ENCODE results near the gene PRG3.

PRG3 gene

DNA sequence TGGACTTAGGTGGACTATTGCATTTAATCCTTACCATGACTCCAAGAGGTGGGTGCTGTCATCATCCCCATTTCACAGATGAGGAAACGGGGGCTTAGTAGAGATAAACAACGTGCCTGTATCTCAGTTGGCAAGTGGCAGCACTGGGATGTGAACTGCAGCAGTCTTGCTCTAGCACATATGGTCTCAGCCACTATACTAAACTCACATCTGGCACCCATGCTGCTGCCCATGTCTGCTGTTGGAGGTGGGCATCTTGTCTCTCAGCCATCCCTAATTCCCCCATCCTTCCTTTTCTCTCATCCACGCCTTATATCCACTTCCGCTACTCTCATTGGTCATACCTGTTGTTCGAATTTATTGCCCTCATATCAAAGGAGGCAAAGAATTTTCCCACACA, 3.8 kb downstream of the PRG3 start:
- Histone ChIP-seq H2BK15ac (ENCODE audit: low read length) (no peak overlapping the region), H3K18ac (ENCODE audit: low read length) (no peak overlapping the region), H2AFZ (ENCODE audit: low read length) (no peak overlapping the region), H3K4ac (ENCODE audit: low read length) (no peak overlapping the region), H3K36me3 (replicated peaks in 1 of 2; ENCODE audit: control insufficient read depth in 2 of 2, insufficient read depth in 2 of 2, low read length in 2 of 2) (no peaks in the 10 kb centered on the region), H3K14ac (ENCODE audit: low read length) (no peak overlapping the region), H3K23ac (ENCODE audit: low read depth, low read length, poor library complexity) (no peak overlapping the region), H2BK120ac (ENCODE audit: low read depth, low read length) (no peak overlapping the region), H3K79me1 (ENCODE audit: low read depth, low read length) (no peaks in the 10 kb centered on the region), H2BK5ac (ENCODE audit: low read length) (no peak overlapping the region), H2BK12ac (ENCODE audit: low read length) (no peak overlapping the region), H3K9me3 (replicated peaks in 1 of 2; ENCODE audit: control insufficient read depth in 2 of 2, insufficient read depth in 1 of 2, low read depth in 1 of 2, low read length in 2 of 2) (no peaks in the 10 kb centered on the region), H3K27me3 (ENCODE audit: control insufficient read depth in 3 of 3, insufficient read depth in 3 of 3, low read depth in 1 of 3, low read length in 3 of 3) (peaks cover 0 to 14% (median 0%) of the 10 kb centered on the region in 3 experiments), H3K9ac (ENCODE audit: low read depth, low read length, poor library complexity) (no peak overlapping the region), H4K91ac (ENCODE audit: low read depth, low read length, poor library complexity) (no peak overlapping the region), H4K8ac (ENCODE audit: low read depth, low read length) (no peak overlapping the region), H3K4me3 (ENCODE audit: low read length in 2 of 2) (no peak overlapping the region), H3K4me1 (ENCODE audit: control insufficient read depth in 2 of 2, insufficient read depth in 1 of 2, low read depth in 1 of 2, low read length in 2 of 2) (no peaks in the 10 kb centered on the region), H3K4me2 (ENCODE audit: insufficient read depth, low read length, poor library complexity, severe bottlenecking) (no peak overlapping the region), H2AK5ac (ENCODE audit: low read depth, low read length) (no peak overlapping the region), H3K27ac (replicated peaks; ENCODE audit: low read length) (no peak overlapping the region)
- DNase-seq (ENCODE audit: low spot score): no peak
- WGBS, 2 donors (ENCODE audit: extremely low coverage in 2 of 2, insufficient read length in 2 of 2, insufficient replicate concordance in 1 of 2): 100% methylated on average over 3 of the region's 5 CpGs; no CpG with 5 or more reads in 1 of the 2 donors

DNA sequence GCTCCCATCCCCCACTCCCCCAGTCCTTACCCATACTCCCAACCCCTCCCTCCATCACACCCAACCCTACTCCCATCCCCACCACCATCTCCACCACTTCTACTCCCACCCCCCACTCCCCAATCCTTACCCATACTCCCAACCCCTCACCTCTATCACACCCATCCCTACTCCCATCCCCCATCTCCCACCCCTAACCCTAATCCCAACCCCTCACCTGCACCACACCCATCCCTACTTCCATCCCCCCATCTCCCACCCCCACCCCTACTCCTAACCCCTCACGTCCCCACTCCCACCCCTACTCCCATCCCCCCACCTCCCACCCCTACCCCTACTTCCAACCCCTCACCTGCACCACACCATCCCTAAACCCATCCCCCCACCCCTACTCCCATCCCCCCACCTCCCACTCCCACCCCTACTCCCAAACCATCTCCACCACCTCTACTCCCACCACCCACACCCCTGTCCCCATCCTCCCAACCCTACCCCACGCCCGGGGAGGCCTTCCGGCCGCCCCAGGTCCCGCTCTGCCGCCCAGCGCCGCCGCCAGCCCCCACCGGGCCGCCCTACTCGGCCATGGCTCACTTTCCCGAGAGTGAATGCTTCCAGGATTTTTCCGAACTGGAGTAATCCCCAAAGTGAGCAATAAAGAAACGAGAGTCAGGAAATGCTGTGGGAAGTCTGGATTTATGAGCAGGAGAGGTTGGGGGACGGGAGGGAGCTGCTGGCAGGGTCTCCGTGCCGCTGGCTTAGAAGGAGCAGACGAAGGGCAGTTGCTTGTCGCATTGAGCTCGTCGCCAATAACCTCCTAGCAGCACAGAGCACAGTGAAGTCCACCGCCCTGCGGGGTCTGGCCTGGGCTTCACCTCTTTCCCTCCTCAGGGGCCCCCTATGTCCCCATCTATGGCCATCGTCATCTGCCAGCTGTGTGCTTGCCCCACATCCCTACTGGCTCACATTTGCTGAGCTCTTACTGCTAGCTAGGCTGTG, 4.6 kb downstream of the PRG3 start:
- Histone ChIP-seq H2BK15ac (ENCODE audit: low read length) (no peak overlapping the region), H4K91ac (ENCODE audit: low read depth, low read length, poor library complexity) (no peak overlapping the region), H2BK12ac (ENCODE audit: low read length) (no peak overlapping the region), H3K27me3 (ENCODE audit: control insufficient read depth in 3 of 3, insufficient read depth in 3 of 3, low read depth in 1 of 3, low read length in 3 of 3) (peaks cover 0 to 17% (median 0%) of the 10 kb centered on the region in 3 experiments), H3K4me3 (ENCODE audit: low read length in 2 of 2) (no peak overlapping the region), H3K4ac (ENCODE audit: low read length) (no peak overlapping the region), H4K8ac (ENCODE audit: low read depth, low read length) (no peak overlapping the region), H2BK120ac (ENCODE audit: low read depth, low read length) (no peak overlapping the region), H3K23ac (ENCODE audit: low read depth, low read length, poor library complexity) (no peak overlapping the region), H3K9ac (ENCODE audit: low read depth, low read length, poor library complexity) (no peak overlapping the region), H2BK5ac (ENCODE audit: low read length) (no peak overlapping the region), H3K18ac (ENCODE audit: low read length) (no peak overlapping the region), H2AFZ (ENCODE audit: low read length) (no peak overlapping the region), H2AK5ac (ENCODE audit: low read depth, low read length) (no peak overlapping the region), H3K4me2 (ENCODE audit: insufficient read depth, low read length, poor library complexity, severe bottlenecking) (no peak overlapping the region), H3K36me3 (replicated peaks in 1 of 2; ENCODE audit: control insufficient read depth in 2 of 2, insufficient read depth in 2 of 2, low read length in 2 of 2) (no peaks in the 10 kb centered on the region), H3K9me3 (replicated peaks in 1 of 2; ENCODE audit: control insufficient read depth in 2 of 2, insufficient read depth in 1 of 2, low read depth in 1 of 2, low read length in 2 of 2) (no peaks in the 10 kb centered on the region), H3K14ac (ENCODE audit: low read length) (peak overlapping the region; percentile 23), H3K4me1 (ENCODE audit: control insufficient read depth in 2 of 2, insufficient read depth in 1 of 2, low read depth in 1 of 2, low read length in 2 of 2) (no peaks in the 10 kb centered on the region), H3K27ac (replicated peaks; ENCODE audit: low read length) (no peak overlapping the region), H3K79me1 (ENCODE audit: low read depth, low read length) (no peaks in the 10 kb centered on the region)
- 100% methylated on average over 1 of the region's 26 CpGs; no CpG with 5 or more reads in 1 of the 2 donors for WGBS, 2 donors (ENCODE audit: extremely low coverage in 2 of 2, insufficient read length in 2 of 2, insufficient replicate concordance in 1 of 2)
- DNase-seq (ENCODE audit: low spot score): no peak

DNA sequence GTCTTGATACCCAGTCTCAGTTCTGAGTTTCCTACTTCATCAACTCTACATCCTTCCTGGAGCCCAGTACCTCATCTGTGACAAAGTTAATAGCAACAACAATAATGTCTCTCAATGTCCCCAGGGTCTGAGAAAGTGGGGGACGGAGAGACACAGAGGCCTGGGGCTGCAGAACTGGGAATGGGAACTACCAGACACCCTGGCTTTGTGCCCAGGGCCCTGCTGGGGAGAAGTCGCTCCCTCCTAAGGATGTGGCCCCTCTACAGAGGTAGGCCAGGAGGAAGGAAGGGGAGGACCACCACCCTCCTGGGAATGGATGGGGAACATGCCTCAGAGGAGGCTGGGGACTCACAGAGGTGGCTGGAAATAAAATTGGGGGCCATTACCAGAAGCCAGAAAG, 5.5 kb downstream of the PRG3 start:
- no peak overlapping the region for H3K18ac ChIP-seq (ENCODE audit: low read length)
- H3K9me3 ChIP-seq (replicated peaks in 1 of 2; ENCODE audit: control insufficient read depth in 2 of 2, insufficient read depth in 1 of 2, low read depth in 1 of 2, low read length in 2 of 2): no peaks in the 10 kb centered on the region
- no peak overlapping the region for H3K27ac ChIP-seq (replicated peaks; ENCODE audit: low read length)
- no peaks in the 10 kb centered on the region for H3K4me1 ChIP-seq (ENCODE audit: control insufficient read depth in 2 of 2, insufficient read depth in 1 of 2, low read depth in 1 of 2, low read length in 2 of 2)
- H3K4me2 ChIP-seq (ENCODE audit: insufficient read depth, low read length, poor library complexity, severe bottlenecking): no peak overlapping the region
- no peak overlapping the region for H3K14ac ChIP-seq (ENCODE audit: low read length)
- WGBS, 2 donors (ENCODE audit: extremely low coverage in 2 of 2, insufficient read length in 2 of 2, insufficient replicate concordance in 1 of 2): no CpG with 5 or more reads among the region's 2 CpGs
- H2AFZ ChIP-seq (ENCODE audit: low read length): no peak overlapping the region
- no peak overlapping the region for H2AK5ac ChIP-seq (ENCODE audit: low read depth, low read length)
- H2BK12ac ChIP-seq (ENCODE audit: low read length): no peak overlapping the region
- DNase-seq (ENCODE audit: low spot score): no peak
- H2BK15ac ChIP-seq (ENCODE audit: low read length): no peak overlapping the region
- no peak overlapping the region for H3K9ac ChIP-seq (ENCODE audit: low read depth, low read length, poor library complexity)
- H3K36me3 ChIP-seq (replicated peaks in 1 of 2; ENCODE audit: control insufficient read depth in 2 of 2, insufficient read depth in 2 of 2, low read length in 2 of 2): no peaks in the 10 kb centered on the region
- H2BK120ac ChIP-seq (ENCODE audit: low read depth, low read length): no peak overlapping the region
- H2BK5ac ChIP-seq (ENCODE audit: low read length): no peak overlapping the region
- H4K91ac ChIP-seq (ENCODE audit: low read depth, low read length, poor library complexity): no peak overlapping the region
- H3K27me3 ChIP-seq (ENCODE audit: control insufficient read depth in 3 of 3, insufficient read depth in 3 of 3, low read depth in 1 of 3, low read length in 3 of 3): peaks cover 0 to 17% (median 0%) of the 10 kb centered on the region in 3 experiments
- no peak overlapping the region for H3K23ac ChIP-seq (ENCODE audit: low read depth, low read length, poor library complexity)
- no peaks in the 10 kb centered on the region for H3K79me1 ChIP-seq (ENCODE audit: low read depth, low read length)
- no peak overlapping the region for H3K4me3 ChIP-seq (ENCODE audit: low read length in 2 of 2)
- H3K4ac ChIP-seq (ENCODE audit: low read length): no peak overlapping the region
- H4K8ac ChIP-seq (ENCODE audit: low read depth, low read length): no peak overlapping the region

DNA sequence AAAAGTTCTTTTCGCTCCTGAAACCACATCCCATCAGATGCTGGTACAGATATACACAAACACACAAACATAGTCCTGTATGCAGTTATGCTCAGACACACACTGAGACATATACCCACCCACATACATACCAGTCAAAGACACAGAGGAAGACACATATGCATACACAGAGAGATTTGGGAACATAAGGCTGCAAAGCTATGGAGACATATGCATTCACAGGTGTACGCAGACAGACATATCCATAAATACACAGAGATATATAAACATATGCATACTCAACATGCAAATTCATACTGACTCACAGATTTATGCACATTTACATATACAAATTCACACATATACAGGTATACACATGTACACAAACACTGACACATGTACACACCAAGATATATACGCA, 6.0 kb downstream of the PRG3 start:
- no peaks in the 10 kb centered on the region for H3K9me3 ChIP-seq (replicated peaks in 1 of 2; ENCODE audit: control insufficient read depth in 2 of 2, insufficient read depth in 1 of 2, low read depth in 1 of 2, low read length in 2 of 2)
- H2AFZ ChIP-seq (ENCODE audit: low read length): no peak overlapping the region
- H2BK12ac ChIP-seq (ENCODE audit: low read length): no peak overlapping the region
- H3K23ac ChIP-seq (ENCODE audit: low read depth, low read length, poor library complexity): no peak overlapping the region
- no peak overlapping the region for H3K14ac ChIP-seq (ENCODE audit: low read length)
- H2BK120ac ChIP-seq (ENCODE audit: low read depth, low read length): no peak overlapping the region
- H4K91ac ChIP-seq (ENCODE audit: low read depth, low read length, poor library complexity): no peak overlapping the region
- no peak overlapping the region for H2AK5ac ChIP-seq (ENCODE audit: low read depth, low read length)
- H2BK15ac ChIP-seq (ENCODE audit: low read length): no peak overlapping the region
- no peak overlapping the region for H2BK5ac ChIP-seq (ENCODE audit: low read length)
- no peak overlapping the region for H3K4me3 ChIP-seq (ENCODE audit: low read length in 2 of 2)
- no peaks in the 10 kb centered on the region for H3K36me3 ChIP-seq (replicated peaks in 1 of 2; ENCODE audit: control insufficient read depth in 2 of 2, insufficient read depth in 2 of 2, low read length in 2 of 2)
- peaks cover 0 to 17% (median 0%) of the 10 kb centered on the region in 3 experiments for H3K27me3 ChIP-seq (ENCODE audit: control insufficient read depth in 3 of 3, insufficient read depth in 3 of 3, low read depth in 1 of 3, low read length in 3 of 3)
- H3K18ac ChIP-seq (ENCODE audit: low read length): no peak overlapping the region
- no peak overlapping the region for H3K4me2 ChIP-seq (ENCODE audit: insufficient read depth, low read length, poor library complexity, severe bottlenecking)
- no peak overlapping the region for H3K27ac ChIP-seq (replicated peaks; ENCODE audit: low read length)
- no peak overlapping the region for H4K8ac ChIP-seq (ENCODE audit: low read depth, low read length)
- H3K9ac ChIP-seq (ENCODE audit: low read depth, low read length, poor library complexity): no peak overlapping the region
- no peak for DNase-seq (ENCODE audit: low spot score)
- H3K79me1 ChIP-seq (ENCODE audit: low read depth, low read length): no peaks in the 10 kb centered on the region
- no CpG with 5 or more reads among the region's 3 CpGs for WGBS, 2 donors (ENCODE audit: extremely low coverage in 2 of 2, insufficient read length in 2 of 2, insufficient replicate concordance in 1 of 2)
- no peak overlapping the region for H3K4ac ChIP-seq (ENCODE audit: low read length)
- H3K4me1 ChIP-seq (ENCODE audit: control insufficient read depth in 2 of 2, insufficient read depth in 1 of 2, low read depth in 1 of 2, low read length in 2 of 2): no peaks in the 10 kb centered on the region
